Upper lobe of left lung (tissue), 6 donors: ENCODE data around the gene IKZF3. TPM values are rescaled to one million over a fixed set of nuclear protein-coding genes. Genes with fewer than 3 reads are reported as not detected.

Experiments
- ATAC-seq, 2 donors: fragments of 200-7000 bp; cut with Tn5 transposase; one replicate each; pipeline ENCODE4 v1.9.1; 2022; ENCODE audit warnings: mild to moderate bottlenecking in 2 of 2, moderate library complexity in 2 of 2; ENCODE audit not compliant: low FRiP score in 2 of 2
- DNase-seq, 2 donors: peaks; one replicate each; pipeline ENCODE4 v3.0.0-alpha.2; 2019 to 2020
- H3K27ac ChIP-seq, 4 donors: fragments of 200-600 bp; sonication (generic); one replicate each; pipeline ENCODE4 v1.5.1; 2016 to 2019
- H3K27me3 ChIP-seq, 4 donors: fragments of 200-600 bp; sonication (generic); one replicate each; pipeline ENCODE4 v1.5.1; 2017 to 2019
- H3K36me3 ChIP-seq, 4 donors: fragments of 200-600 bp; sonication (generic); one replicate each; pipeline ENCODE4 v1.5.1; 2016 to 2019
- H3K4me1 ChIP-seq, 4 donors: fragments of 200-600 bp; sonication (generic); one replicate each; pipeline ENCODE4 v1.5.1; 2018 to 2019
- H3K4me3 ChIP-seq, 4 donors: fragments of 200-600 bp; sonication (generic); one replicate each; pipeline ENCODE4 v1.5.1; 2017 to 2019; ENCODE audit warnings: mild to moderate bottlenecking in 2 of 4, moderate library complexity in 1 of 4
- H3K9me3 ChIP-seq, 4 donors: fragments of 200-600 bp; sonication (generic); one replicate each; pipeline ENCODE4 v1.5.1; 2018 to 2019
- EP300 ChIP-seq, 4 donors: sonication (generic); formaldehyde crosslinking; IDR thresholded peaks; one replicate each; pipeline ENCODE4 v1.5.1; 2017; ENCODE audit warnings: antibody characterized with exemption in 4 of 4, control low read depth in 2 of 4
- POLR2A ChIP-seq, 4 donors: fragments of 450-650 bp; IDR thresholded peaks; one replicate each; pipeline ENCODE4 v1.5.1; 2016 to 2017; ENCODE audit warnings: antibody characterized with exemption in 4 of 4, mild to moderate bottlenecking in 2 of 4
- POLR2AphosphoS5 ChIP-seq, 2 donors: sonication (generic); formaldehyde crosslinking; IDR thresholded peaks; one replicate each; pipeline ENCODE4 v1.5.1; 2017; ENCODE audit warnings: antibody characterized with exemption in 2 of 2
- whole genome bisulfite sequencing, 2 donors: methylation state at CpG; one replicate each; pipeline ENCODE4 v1.1.5; 2017 to 2018; 5-methylcytosine and 5-hydroxymethylcytosine counted together
- total RNA-seq, 6 donors: library from RNA; depleted of rRNA in 4 of 6; stranded (reverse); fragments of >200 nt in 4 of 6; gene quantifications; one replicate each; pipeline versions ENCODE4 v1.1.0 to v1.2.1, GENCODE V29; 2016 to 2021
- TF ChIP-seq, protein P1 (sequence below), 6 experiments: fragments of 450-650 bp in 4 of 6; fragments of 200-600 bp in 2 of 6; sonication (generic) in 2 of 6; IDR thresholded peaks; one replicate each; pipeline ENCODE4 v1.5.1; 2016 to 2019; ENCODE audit warnings: antibody characterized with exemption in 6 of 6
- donor health status: DM: no; HTN: no; CAD: no; lungs with moderate emphysema.
- donor health status: DM: no; HTN: yes; CAD: no; lungs with severe emphysema.

Gene IKZF3
- total RNA-seq, 6 donors from 2014 or later, result 2.2 to 14.9 (median 4.9) TPM

DNA sequence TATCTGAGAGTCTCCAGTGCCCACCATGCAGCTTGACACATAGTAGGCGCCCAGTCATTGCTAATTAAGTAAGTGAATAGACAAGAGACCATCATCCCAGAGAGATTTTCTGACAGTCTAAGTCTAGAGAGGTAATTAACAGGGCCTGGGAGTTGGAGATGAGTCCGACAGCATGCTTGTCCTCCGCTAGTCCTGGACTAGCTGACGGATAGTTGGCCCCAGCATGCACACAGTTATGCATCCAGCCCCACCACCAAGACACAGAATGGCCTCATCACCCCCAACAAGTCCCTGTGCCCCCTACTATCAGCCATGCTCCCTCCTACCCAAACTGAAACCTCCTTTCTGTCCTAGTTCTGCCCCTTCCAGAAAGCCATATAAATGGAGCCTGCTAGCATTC is 116.4 kb downstream of the IKZF3 start:
- ATAC-seq, result no peak
- no peak overlapping the region for H3K27ac ChIP-seq
- no peaks in the 10 kb centered on the region for H3K27me3 ChIP-seq
- DNase-seq, result no peak
- WGBS, 2 donors, result 95 to 100% methylated on average over 3 to 4 of the region's 4 CpGs
- no peak overlapping the region for H3K4me3 ChIP-seq
- H3K36me3 ChIP-seq, result peaks cover 0 to 16% (median 3%) of the 10 kb centered on the region in 4 donors
- no peaks in the 10 kb centered on the region for H3K9me3 ChIP-seq
- peaks cover 0 to under 1% (median 0%) of the 10 kb centered on the region in 4 donors for H3K4me1 ChIP-seq
- no peak for TF ChIP-seq POLR2AphosphoS5 (IDR thresholded peaks at IDR 0.05)

DNA sequence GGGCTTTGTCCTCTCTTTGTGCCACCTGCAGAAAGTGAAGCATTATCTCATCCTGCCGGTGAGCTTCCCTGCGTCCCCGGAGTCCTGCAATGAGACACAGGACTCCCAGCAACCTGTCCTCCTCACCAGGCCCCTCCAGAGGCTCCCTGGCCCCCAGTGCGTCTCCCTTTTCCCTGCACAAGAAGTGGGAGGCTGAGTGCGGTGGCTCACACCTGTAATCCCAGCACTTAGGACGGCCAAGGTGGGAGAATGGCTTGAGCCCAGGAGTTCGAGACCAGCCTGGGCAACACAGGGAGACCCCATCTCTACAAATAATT is 118.0 kb downstream of the IKZF3 start:
- 91 to 97% methylated on average over 6 to 7 of the region's 7 CpGs for WGBS, 2 donors
- Histone ChIP-seq H3K4me3 (no peak overlapping the region), H3K36me3 (peaks cover 0 to 16% (median 3%) of the 10 kb centered on the region in 4 donors), H3K9me3 (no peaks in the 10 kb centered on the region), H3K27me3 (no peaks in the 10 kb centered on the region), H3K27ac (no peak overlapping the region), H3K4me1 (peaks cover 0 to 4% (median 2%) of the 10 kb centered on the region in 4 donors)
- DNase-seq, result no peak
- TF ChIP-seq POLR2AphosphoS5 (IDR thresholded peaks at IDR 0.05), result no peak
- no peak for ATAC-seq

DNA sequence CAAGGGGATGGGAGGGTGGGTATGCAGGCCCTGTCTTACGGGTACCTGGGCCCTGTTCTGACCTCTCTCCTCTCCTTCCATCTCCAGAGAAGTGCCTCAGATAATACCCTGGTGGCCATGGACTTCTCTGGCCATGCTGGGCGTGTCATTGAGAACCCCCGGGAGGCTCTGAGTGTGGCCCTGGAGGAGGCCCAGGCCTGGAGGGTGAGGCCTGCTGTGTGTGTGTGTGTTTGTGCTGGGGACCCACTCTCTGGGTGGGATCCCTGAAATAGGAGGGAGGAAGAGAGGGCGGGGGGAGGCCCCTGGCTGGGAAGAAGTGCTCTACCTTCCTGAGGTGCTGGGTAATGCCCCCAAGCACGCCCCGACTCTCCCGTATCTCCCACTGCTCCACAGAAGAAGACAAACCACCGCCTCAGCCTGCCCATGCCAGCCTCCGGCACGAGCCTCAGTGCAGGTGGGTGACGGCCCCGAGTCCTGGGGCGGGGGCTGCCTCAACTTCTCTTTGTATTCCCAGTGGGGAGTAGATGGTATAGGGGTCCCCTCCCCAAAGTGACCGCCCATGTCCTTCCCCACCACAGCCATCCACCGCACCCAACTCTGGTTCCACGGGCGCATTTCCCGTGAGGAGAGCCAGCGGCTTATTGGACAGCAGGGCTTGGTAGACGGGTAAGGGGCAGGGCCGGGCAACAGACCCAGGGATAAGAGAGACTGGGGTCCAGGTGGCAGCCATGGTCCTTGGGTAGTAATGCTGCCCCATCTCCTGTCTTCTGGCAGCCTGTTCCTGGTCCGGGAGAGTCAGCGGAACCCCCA is 118.6 kb downstream of the IKZF3 start:
- Histone ChIP-seq H3K4me1 (peaks cover 0 to 10% (median 6%) of the 10 kb centered on the region in 4 donors), H3K9me3 (no peaks in the 10 kb centered on the region), H3K36me3 (peaks cover 0 to 16% (median 3%) of the 10 kb centered on the region in 4 donors), H3K4me3 (no peak overlapping the region), H3K27ac (no peak overlapping the region), H3K27me3 (peaks cover 0 to 2% (median under 1%) of the 10 kb centered on the region in 4 donors)
- WGBS, 2 donors, result 94 to 97% methylated on average over 16 to 23 of the region's 23 CpGs
- ATAC-seq (no peak), DNase-seq (no peak)
- TF ChIP-seq POLR2AphosphoS5 (IDR thresholded peaks at IDR 0.05) (no peak), EP300 (IDR thresholded peaks at IDR 0.05) (no peak), POLR2A (IDR thresholded peaks at IDR 0.05) (no peak)
- TF ChIP-seq, protein P1, sequence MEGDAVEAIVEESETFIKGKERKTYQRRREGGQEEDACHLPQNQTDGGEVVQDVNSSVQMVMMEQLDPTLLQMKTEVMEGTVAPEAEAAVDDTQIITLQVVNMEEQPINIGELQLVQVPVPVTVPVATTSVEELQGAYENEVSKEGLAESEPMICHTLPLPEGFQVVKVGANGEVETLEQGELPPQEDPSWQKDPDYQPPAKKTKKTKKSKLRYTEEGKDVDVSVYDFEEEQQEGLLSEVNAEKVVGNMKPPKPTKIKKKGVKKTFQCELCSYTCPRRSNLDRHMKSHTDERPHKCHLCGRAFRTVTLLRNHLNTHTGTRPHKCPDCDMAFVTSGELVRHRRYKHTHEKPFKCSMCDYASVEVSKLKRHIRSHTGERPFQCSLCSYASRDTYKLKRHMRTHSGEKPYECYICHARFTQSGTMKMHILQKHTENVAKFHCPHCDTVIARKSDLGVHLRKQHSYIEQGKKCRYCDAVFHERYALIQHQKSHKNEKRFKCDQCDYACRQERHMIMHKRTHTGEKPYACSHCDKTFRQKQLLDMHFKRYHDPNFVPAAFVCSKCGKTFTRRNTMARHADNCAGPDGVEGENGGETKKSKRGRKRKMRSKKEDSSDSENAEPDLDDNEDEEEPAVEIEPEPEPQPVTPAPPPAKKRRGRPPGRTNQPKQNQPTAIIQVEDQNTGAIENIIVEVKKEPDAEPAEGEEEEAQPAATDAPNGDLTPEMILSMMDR (IDR thresholded peaks at IDR 0.05), result no peak

DNA sequence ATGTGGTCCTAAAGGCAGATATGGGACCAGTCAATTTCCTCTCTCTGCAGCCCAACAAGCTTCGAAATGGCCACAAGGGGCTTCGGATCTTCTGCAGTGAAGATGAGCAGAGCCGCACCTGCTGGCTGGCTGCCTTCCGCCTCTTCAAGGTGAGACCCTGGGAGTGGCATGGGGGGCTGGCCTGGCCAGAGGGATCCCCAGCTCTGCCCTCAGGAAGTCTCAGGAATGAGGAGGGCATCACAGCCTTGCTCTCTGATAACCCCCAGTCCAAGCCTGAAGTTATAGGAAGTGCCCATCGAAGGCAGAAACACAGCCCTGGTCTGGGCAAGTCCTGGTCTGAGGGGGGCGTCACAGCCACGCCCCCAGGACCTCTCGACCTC is 119.3 kb downstream of the IKZF3 start:
- DNase-seq, result no peak

DNA sequence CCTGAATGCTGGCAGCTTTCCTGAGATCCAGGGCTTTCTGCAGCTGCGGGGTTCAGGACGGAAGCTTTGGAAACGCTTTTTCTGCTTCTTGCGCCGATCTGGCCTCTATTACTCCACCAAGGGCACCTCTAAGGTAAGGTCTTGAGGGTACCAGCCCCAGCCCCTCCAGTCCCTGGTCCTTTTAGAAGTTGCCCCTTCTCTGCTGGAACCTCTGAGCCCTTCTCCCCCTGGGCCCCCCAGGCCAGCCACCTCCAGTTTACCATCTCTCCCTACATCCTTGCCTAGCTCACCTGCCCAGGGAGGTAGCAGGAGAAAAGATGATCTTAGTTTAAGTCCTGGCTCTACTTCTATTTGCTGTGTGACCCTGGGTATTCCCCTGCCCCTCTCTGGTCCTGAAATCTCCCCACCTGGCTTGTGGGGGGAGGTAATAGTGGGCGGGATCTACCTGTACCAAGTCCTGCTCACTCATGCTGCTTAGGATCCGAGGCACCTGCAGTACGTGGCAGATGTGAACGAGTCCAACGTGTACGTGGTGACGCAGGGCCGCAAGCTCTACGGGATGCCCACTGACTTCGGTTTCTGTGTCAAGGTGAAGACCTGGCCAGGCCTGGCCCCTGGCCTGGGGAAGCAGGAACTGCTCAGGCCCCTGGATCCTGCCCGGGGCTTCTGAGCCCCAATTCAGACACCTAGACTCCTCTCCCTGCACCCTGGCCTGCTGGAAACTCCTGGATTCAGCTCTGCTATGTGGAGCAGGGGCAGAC is 119.9 kb downstream of the IKZF3 start:
- peaks cover 0 to 16% (median 3%) of the 10 kb centered on the region in 4 donors for H3K36me3 ChIP-seq
- no peak for ATAC-seq
- H3K4me3 ChIP-seq, result no peak overlapping the region
- peaks cover 0 to 12% (median 4%) of the 10 kb centered on the region in 4 donors for H3K27me3 ChIP-seq
- no peak for DNase-seq
- no peak for TF ChIP-seq POLR2A (IDR thresholded peaks at IDR 0.05)
- TF ChIP-seq, protein P1 (IDR thresholded peaks at IDR 0.05), result no peak
- TF ChIP-seq POLR2AphosphoS5 (IDR thresholded peaks at IDR 0.05), result no peak
- no peak for TF ChIP-seq EP300 (IDR thresholded peaks at IDR 0.05)
- 76 to 90% methylated on average over 10 to 16 of the region's 16 CpGs for WGBS, 2 donors
- no peaks in the 10 kb centered on the region for H3K9me3 ChIP-seq
- H3K4me1 ChIP-seq, result peaks cover 0 to 20% (median 11%) of the 10 kb centered on the region in 4 donors
- H3K27ac ChIP-seq, result no peak overlapping the region

More for the DNA sequence above, 119.3 kb downstream of the IKZF3 start:
- no peak overlapping the region for H3K4me3 ChIP-seq
- H3K36me3 ChIP-seq, result peaks cover 0 to 16% (median 3%) of the 10 kb centered on the region in 4 donors
- 40 to 80% methylated on average over 1 to 8 of the region's 8 CpGs for WGBS, 2 donors
- TF ChIP-seq, protein P1 (IDR thresholded peaks at IDR 0.05), result no peak
- TF ChIP-seq POLR2A (IDR thresholded peaks at IDR 0.05) (no peak), POLR2AphosphoS5 (IDR thresholded peaks at IDR 0.05) (no peak), EP300 (IDR thresholded peaks at IDR 0.05) (no peak)
- H3K27me3 ChIP-seq, result peaks cover 0 to 6% (median 3%) of the 10 kb centered on the region in 4 donors
- ATAC-seq, result no peak
- no peaks in the 10 kb centered on the region for H3K9me3 ChIP-seq
- H3K27ac ChIP-seq, result no peak overlapping the region
- H3K4me1 ChIP-seq, result peaks cover 0 to 15% (median 7%) of the 10 kb centered on the region in 4 donors
